Measurements from ENCODE around the gene RRBP1. TPM values are rescaled to one million over a fixed set of nuclear protein-coding genes. Genes with fewer than 3 reads are reported as not detected.

The RRBP1 gene
- total RNA-seq, 1 donor from 2014 or later: 222 TPM

DNA sequence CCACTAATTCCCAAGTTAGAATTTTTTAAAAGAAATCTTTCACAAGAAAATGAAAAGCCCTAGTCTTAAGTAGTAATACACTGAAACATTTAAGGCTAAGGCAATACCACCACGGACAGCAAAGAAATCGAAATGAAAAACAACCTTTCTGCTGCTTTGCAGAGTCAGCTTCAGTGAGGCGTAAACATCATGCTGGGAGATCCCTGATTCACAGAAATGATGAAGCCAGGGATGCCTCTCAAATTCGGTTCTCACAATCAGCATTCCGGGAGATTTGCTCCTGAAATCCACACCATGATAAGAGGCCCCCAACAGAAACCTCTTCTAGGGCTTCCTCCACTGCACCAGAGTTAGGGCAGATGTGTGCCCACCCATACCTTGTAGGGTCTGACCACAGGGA, 18.6 kb downstream of the RRBP1 start:
- Mint-ChIP-seq H3K27ac (no peak overlapping the region), H3K9me3 (ENCODE audit: low read depth) (no peaks in the 10 kb centered on the region), H3K4me3 (ENCODE audit: low read depth) (no peak overlapping the region), H3K27me3 (no peaks in the 10 kb centered on the region), H3K4me1 (ENCODE audit: low read depth) (peaks cover 10% of the 10 kb centered on the region), H3K36me3 (ENCODE audit: insufficient read depth) (peaks cover 36% of the 10 kb centered on the region)
- DNase-seq (ENCODE audit: low spot score, unreplicated experiment): no peak
- no peak for TF ChIP-seq CTCF (IDR thresholded peaks at IDR 0.05; ENCODE audit: unreplicated experiment)

GRCh38 chr20:17663040-17663399, 19.0 kb downstream of the RRBP1 start:
- DNase-seq (ENCODE audit: low spot score, unreplicated experiment): no peak
- TF ChIP-seq CTCF (IDR thresholded peaks at IDR 0.05; ENCODE audit: unreplicated experiment): no peak
- no peaks in the 10 kb centered on the region for H3K27me3 Mint-ChIP-seq
- H3K4me1 Mint-ChIP-seq (ENCODE audit: low read depth): peaks cover 10% of the 10 kb centered on the region
- H3K9me3 Mint-ChIP-seq (ENCODE audit: low read depth): no peaks in the 10 kb centered on the region
- peaks cover 38% of the 10 kb centered on the region for H3K36me3 Mint-ChIP-seq (ENCODE audit: insufficient read depth)
- no peak overlapping the region for H3K4me3 Mint-ChIP-seq (ENCODE audit: low read depth)
- no peak overlapping the region for H3K27ac Mint-ChIP-seq

DNA sequence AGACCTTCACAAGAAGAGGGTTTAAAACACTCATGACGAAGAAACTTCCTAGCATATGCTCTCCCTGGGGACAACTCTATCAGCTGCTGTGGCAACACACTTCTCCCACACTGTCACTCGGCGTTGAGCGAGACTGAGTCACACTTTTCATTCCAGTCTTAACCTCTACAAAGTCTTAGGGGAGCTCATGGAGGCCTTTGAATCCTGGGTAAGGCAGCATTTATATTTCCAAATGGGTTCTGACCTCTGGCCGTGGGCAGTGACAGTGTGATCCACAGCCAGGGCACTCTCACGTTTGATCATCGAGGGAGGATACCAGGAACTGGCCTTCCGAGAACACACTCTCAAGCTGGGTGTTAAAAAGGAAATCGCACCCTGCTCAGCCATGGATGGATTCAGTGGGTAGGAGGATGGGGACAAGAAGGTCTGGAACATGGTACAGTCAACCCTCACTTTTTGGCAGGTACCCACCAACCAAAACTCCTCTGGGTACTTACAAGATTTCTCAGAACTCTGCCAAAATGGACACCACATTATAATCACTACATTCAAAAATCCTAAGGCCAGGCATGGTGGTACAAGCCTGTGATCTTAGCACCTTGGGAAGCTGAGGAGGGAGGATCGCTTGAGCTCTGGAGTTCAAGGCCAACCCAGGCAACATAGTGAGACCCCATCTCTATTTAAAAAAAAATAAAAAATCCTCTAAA, 19.6 kb downstream of the RRBP1 start:
- peaks cover 42% of the 10 kb centered on the region for H3K36me3 Mint-ChIP-seq (ENCODE audit: insufficient read depth)
- H3K27me3 Mint-ChIP-seq: no peaks in the 10 kb centered on the region
- peaks cover 10% of the 10 kb centered on the region for H3K4me1 Mint-ChIP-seq (ENCODE audit: low read depth)
- H3K27ac Mint-ChIP-seq: peak overlapping the region; percentile 17
- no peak for TF ChIP-seq CTCF (IDR thresholded peaks at IDR 0.05; ENCODE audit: unreplicated experiment)
- no peak overlapping the region for H3K4me3 Mint-ChIP-seq (ENCODE audit: low read depth)
- no peak for DNase-seq (ENCODE audit: low spot score, unreplicated experiment)
- H3K9me3 Mint-ChIP-seq (ENCODE audit: low read depth): no peaks in the 10 kb centered on the region

DNA sequence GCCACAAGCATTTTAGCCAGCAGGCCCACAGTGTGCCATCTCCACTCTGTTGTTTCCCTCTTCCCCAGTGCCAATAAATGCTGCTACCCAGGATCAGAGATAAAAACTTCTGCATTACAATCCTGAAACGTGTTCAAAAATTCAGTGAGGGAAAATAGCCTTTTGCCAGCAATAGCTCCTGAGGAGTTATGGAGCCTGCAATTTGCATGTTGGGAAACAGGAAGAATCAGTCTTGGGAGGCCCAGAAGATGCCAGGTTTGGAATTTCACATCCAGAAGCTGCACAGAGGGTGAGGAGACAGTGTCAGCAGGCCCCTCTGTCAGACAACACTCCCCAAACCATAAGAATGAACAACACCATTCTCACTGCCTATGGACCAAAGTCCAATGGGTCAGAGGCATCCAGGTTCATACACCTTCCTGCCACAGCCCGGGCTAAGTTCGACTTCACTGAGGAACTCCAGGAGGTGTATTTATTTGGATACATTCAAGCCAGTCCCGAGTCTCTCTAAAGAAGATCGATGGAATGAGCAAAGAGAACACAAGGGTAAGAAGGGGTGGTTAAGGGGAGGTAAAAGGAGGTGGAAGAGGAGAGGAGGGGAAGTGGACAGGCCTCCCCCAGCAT, 20.8 kb downstream of the RRBP1 start:
- no peak for DNase-seq (ENCODE audit: low spot score, unreplicated experiment)
- H3K27me3 Mint-ChIP-seq: no peaks in the 10 kb centered on the region

DNA sequence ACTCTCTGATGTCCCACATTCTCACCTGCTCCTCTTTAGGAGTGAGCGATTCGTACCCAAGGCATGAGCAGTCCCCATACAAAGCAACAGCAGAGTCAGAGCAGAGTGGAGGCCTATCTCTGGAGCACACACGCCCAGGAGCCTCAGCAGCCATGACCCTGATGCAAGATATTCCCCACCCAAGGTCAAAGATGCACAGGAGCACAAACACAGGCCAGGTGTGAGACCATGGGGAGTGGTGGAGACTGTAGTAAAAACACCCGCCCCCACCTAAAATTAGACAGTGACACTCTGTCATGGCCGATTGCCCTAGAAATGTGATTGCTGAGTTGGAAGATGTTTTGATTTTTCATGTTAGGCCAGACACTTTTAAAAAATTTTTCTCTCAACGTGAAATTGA, 21.4 kb downstream of the RRBP1 start:
- Mint-ChIP-seq H3K4me1 (ENCODE audit: low read depth) (peaks cover 12% of the 10 kb centered on the region), H3K27ac (peak overlapping the region; percentile 49), H3K27me3 (no peaks in the 10 kb centered on the region), H3K4me3 (ENCODE audit: low read depth) (no peak overlapping the region), H3K9me3 (ENCODE audit: low read depth) (no peaks in the 10 kb centered on the region), H3K36me3 (ENCODE audit: insufficient read depth) (peaks cover 45% of the 10 kb centered on the region)
- TF ChIP-seq CTCF (IDR thresholded peaks at IDR 0.05; ENCODE audit: unreplicated experiment): no peak
- DNase-seq (ENCODE audit: low spot score, unreplicated experiment): no peak

More for the DNA sequence above, 20.8 kb downstream of the RRBP1 start:
- Mint-ChIP-seq H3K36me3 (ENCODE audit: insufficient read depth) (peaks cover 44% of the 10 kb centered on the region), H3K27ac (peak overlapping the region; percentile 17), H3K4me1 (ENCODE audit: low read depth) (peaks cover 12% of the 10 kb centered on the region), H3K9me3 (ENCODE audit: low read depth) (no peaks in the 10 kb centered on the region), H3K4me3 (ENCODE audit: low read depth) (no peak overlapping the region)
- no peak for TF ChIP-seq CTCF (IDR thresholded peaks at IDR 0.05; ENCODE audit: unreplicated experiment)
